Muscle of leg (tissue), 11 donors: ENCODE results near the gene PLEKHH2. TPM values are rescaled to one million over a fixed set of nuclear protein-coding genes. Genes with fewer than 3 reads are reported as not detected.

Experiments used
- DNase-seq: peaks from one replicate; pipeline ENCODE4 v3.0.0; 2013
- H3K27ac ChIP-seq: one replicate; pipeline ENCODE4 v1.5.1; 2013; ENCODE audit warnings: mild to moderate bottlenecking, low read length, control low read depth
- H3K27me3 ChIP-seq: one replicate; pipeline ENCODE4 v1.6.1; 2013; ENCODE audit warnings: low read length; ENCODE audit not compliant: control insufficient read depth, insufficient read depth
- H3K36me3 ChIP-seq: one replicate; pipeline ENCODE4 v1.6.1; 2013; ENCODE audit warnings: low read length; ENCODE audit not compliant: control insufficient read depth, insufficient read depth
- H3K4me1 ChIP-seq: one replicate; pipeline ENCODE4 v1.6.1; 2013; ENCODE audit warnings: low read length; ENCODE audit not compliant: control insufficient read depth, insufficient read depth
- H3K4me3 ChIP-seq: one replicate; pipeline ENCODE4 v1.5.1; 2013; ENCODE audit warnings: low read length, control low read depth
- H3K9me3 ChIP-seq: replicated peaks from 2 replicates; pipeline ENCODE4 v1.6.1; 2013; ENCODE audit warnings: low read depth, low read length; ENCODE audit not compliant: control insufficient read depth
- WGBS: methylation state at CpG from one replicate; pipeline ENCODE4 v1.1.5; 2013; ENCODE audit warnings: missing lambda C conversion rate; ENCODE audit not compliant: insufficient coverage; 5-methylcytosine and 5-hydroxymethylcytosine counted together
- polyA plus RNA-seq, 8 donors: library from polyadenylated mRNA; unstranded; fragments of 120-200 nt; gene quantifications; one replicate each; pipeline versions ENCODE4 v1.2.1 to v1.2.3, GENCODE V29; 2013; ENCODE audit warnings: inconsistent platforms in 1 of 8, low replicate concordance in 1 of 8; ENCODE audit not compliant: insufficient read length in 8 of 8, insufficient read depth in 1 of 8
- total RNA-seq: library from RNA; stranded (reverse); fragments of 120-200 nt; gene quantifications from one replicate; pipeline ENCODE4 v1.2.4, GENCODE V29; 2013

The PLEKHH2 gene
- total and polyA plus RNA-seq, 9 donors, result 3.7 to 15.3 (median 7.1) TPM

GRCh38 chr2:43776324-43776723, 139.3 kb downstream of the PLEKHH2 start:
- DNase-seq, result no peak
- H3K4me1 ChIP-seq, result peaks cover 4% of the 10 kb centered on the region
- no CpG with 5 or more reads among the region's 1 CpG for WGBS
- no peaks in the 10 kb centered on the region for H3K27me3 ChIP-seq
- H3K4me3 ChIP-seq, result no peak overlapping the region
- H3K36me3 ChIP-seq, result peaks cover 17% of the 10 kb centered on the region
- no peaks in the 10 kb centered on the region for H3K9me3 ChIP-seq
- no peak overlapping the region for H3K27ac ChIP-seq

- Histone ChIP-seq H3K36me3 (peaks cover 17% of the 10 kb centered on the region), H3K27ac (no peak overlapping the region), H3K9me3 (no peaks in the 10 kb centered on the region), H3K4me1 (peaks cover 4% of the 10 kb centered on the region), H3K4me3 (no peak overlapping the region), H3K27me3 (no peaks in the 10 kb centered on the region)
- WGBS, result 93% methylated on average over 6 of the region's 8 CpGs
- DNase-seq, result no peak
These were observed 140.4 kb downstream of the PLEKHH2 start for GRCh38 chr2:43777306-43777926.

GRCh38 chr2:43778233-43778632, 141.2 kb downstream of the PLEKHH2 start:
- no peaks in the 10 kb centered on the region for H3K9me3 ChIP-seq
- H3K4me1 ChIP-seq, result peaks cover 4% of the 10 kb centered on the region
- H3K27ac ChIP-seq, result no peak overlapping the region
- H3K27me3 ChIP-seq, result no peaks in the 10 kb centered on the region
- H3K36me3 ChIP-seq, result peaks cover 17% of the 10 kb centered on the region
- no peak for DNase-seq
- no peak overlapping the region for H3K4me3 ChIP-seq
- WGBS, result 100% methylated on average over 1 of the region's 8 CpGs

GRCh38 chr2:43787895-43788294, 150.8 kb downstream of the PLEKHH2 start:
- DNase-seq, result no peak
- Histone ChIP-seq H3K4me1 (no peaks in the 10 kb centered on the region), H3K27me3 (no peaks in the 10 kb centered on the region), H3K36me3 (peaks cover 16% of the 10 kb centered on the region), H3K9me3 (no peaks in the 10 kb centered on the region), H3K4me3 (no peak overlapping the region), H3K27ac (no peak overlapping the region)

- Histone ChIP-seq H3K9me3 (no peaks in the 10 kb centered on the region), H3K4me3 (no peak overlapping the region), H3K4me1 (no peaks in the 10 kb centered on the region), H3K27ac (no peak overlapping the region), H3K27me3 (no peaks in the 10 kb centered on the region), H3K36me3 (peaks cover 16% of the 10 kb centered on the region)
- WGBS, result no CpG with 5 or more reads among the region's 1 CpG
- DNase-seq, result no peak
These were observed 151.6 kb downstream of the PLEKHH2 start for GRCh38 chr2:43788646-43789045.

- H3K27ac ChIP-seq, result no peak overlapping the region
- H3K4me1 ChIP-seq, result no peaks in the 10 kb centered on the region
- WGBS, result no CpG with 5 or more reads among the region's 5 CpGs
- H3K9me3 ChIP-seq, result no peaks in the 10 kb centered on the region
- DNase-seq, result no peak
- H3K4me3 ChIP-seq, result no peak overlapping the region
- peaks cover 14% of the 10 kb centered on the region for H3K36me3 ChIP-seq
- H3K27me3 ChIP-seq, result no peaks in the 10 kb centered on the region
These were observed 153.1 kb downstream of the PLEKHH2 start for GRCh38 chr2:43790147-43790546.

- no peak for DNase-seq
- Histone ChIP-seq H3K4me1 (no peaks in the 10 kb centered on the region), H3K27ac (no peak overlapping the region), H3K9me3 (no peaks in the 10 kb centered on the region), H3K36me3 (peaks cover 12% of the 10 kb centered on the region), H3K27me3 (no peaks in the 10 kb centered on the region), H3K4me3 (no peak overlapping the region)
- WGBS, result 100% methylated on average over 1 of the region's 2 CpGs
These were observed 154.1 kb downstream of the PLEKHH2 start for GRCh38 chr2:43791035-43791765.

GRCh38 chr2:43792653-43793052, 155.6 kb downstream of the PLEKHH2 start:
- no peak for DNase-seq
- no peaks in the 10 kb centered on the region for H3K4me1 ChIP-seq
- no peaks in the 10 kb centered on the region for H3K27me3 ChIP-seq
- no peaks in the 10 kb centered on the region for H3K9me3 ChIP-seq
- peaks cover 14% of the 10 kb centered on the region for H3K36me3 ChIP-seq
- H3K4me3 ChIP-seq, result no peak overlapping the region
- H3K27ac ChIP-seq, result no peak overlapping the region
- no CpG with 5 or more reads among the region's 3 CpGs for WGBS

- no peaks in the 10 kb centered on the region for H3K27me3 ChIP-seq
- no peaks in the 10 kb centered on the region for H3K4me1 ChIP-seq
- peaks cover 7% of the 10 kb centered on the region for H3K36me3 ChIP-seq
- no peak overlapping the region for H3K4me3 ChIP-seq
- no peak for DNase-seq
- WGBS, result 100% methylated on average over 2 of the region's 9 CpGs
- H3K27ac ChIP-seq, result no peak overlapping the region
- H3K9me3 ChIP-seq, result no peaks in the 10 kb centered on the region
These were observed 157.9 kb downstream of the PLEKHH2 start for GRCh38 chr2:43794956-43795355.

GRCh38 chr2:43796206-43796605, 159.1 kb downstream of the PLEKHH2 start:
- Histone ChIP-seq H3K27me3 (no peaks in the 10 kb centered on the region), H3K27ac (no peak overlapping the region), H3K4me1 (no peaks in the 10 kb centered on the region), H3K4me3 (no peak overlapping the region), H3K36me3 (peaks cover 6% of the 10 kb centered on the region), H3K9me3 (no peaks in the 10 kb centered on the region)
- no CpG with 5 or more reads among the region's 1 CpG for WGBS
- no peak for DNase-seq
